Measurements from ENCODE around the gene PPP1R2C.

- no peak for TF ChIP-seq POLR2AphosphoS5 (IDR thresholded peaks at IDR 0.05; ENCODE audit: low read depth, low read length)
- TF ChIP-seq REST (IDR thresholded peaks at IDR 0.05; ENCODE audit: insufficient read depth in 1 of 2, low read depth in 2 of 2, low read length in 1 of 2) = no peak
Observed at GRCh38 chrX:42732506-42732905, 45.5 kb downstream of the PPP1R2C start.

Measured in Panc1 (cell line).